Measurements from ENCODE around the gene KRTAP5-9. TPM values are rescaled to one million over a fixed set of nuclear protein-coding genes. Genes with fewer than 3 reads are reported as not detected.

KRTAP5-9 gene
- total RNA-seq, 1 experiment from 2014 or later: not detected

- intact Hi-C loops (cut with micrococcal nuclease; ENCODE audit: unreplicated experiment): no loop called here
- H3K4me1 ChIP-seq (ENCODE audit: insufficient read depth, low read length, poor library complexity, severe bottlenecking): no peaks in the 10 kb centered on the region
- no peaks in the 10 kb centered on the region for H3K9me3 ChIP-seq (ENCODE audit: low read depth, low read length, poor library complexity, severe bottlenecking)
- H3K36me3 ChIP-seq (ENCODE audit: insufficient read depth, low read length, poor library complexity, severe bottlenecking): no peaks in the 10 kb centered on the region
- CTCF ChIA-PET: no interaction called here
- no peak overlapping the region for H3K27ac ChIP-seq (ENCODE audit: low read depth, low read length, poor library complexity, severe bottlenecking)
- TF ChIP-seq EZH2 (IDR thresholded peaks at IDR 0.05; ENCODE audit: borderline replicate concordance, low read depth, low read length, poor library complexity, severe bottlenecking): no peak
- no peak for TF ChIP-seq CTCF (conservative IDR thresholded peaks at IDR 0.05; ENCODE audit: low read depth, low read length)
- BruUV-seq (replicated peaks): no TSS peak
- H3K27me3 ChIP-seq (replicated peaks; ENCODE audit: insufficient read depth, low read depth, low read length, poor library complexity): no peaks in the 10 kb centered on the region
- no peak overlapping the region for H3K4me3 ChIP-seq (ENCODE audit: low read depth, low read length, poor library complexity, severe bottlenecking)
- POLR2A ChIA-PET (ENCODE audit: low non-redundant PET): no interaction called here
- DNase-seq (ENCODE audit: low spot score): no peak
Observed at GRCh38 chr11:71545405-71545966, 2.7 kb upstream of the KRTAP5-9 start.

- no TSS peak for BruUV-seq (replicated peaks)
- intact Hi-C loops (cut with micrococcal nuclease; ENCODE audit: unreplicated experiment): no loop called here
- Histone ChIP-seq H3K27ac (ENCODE audit: low read depth, low read length, poor library complexity, severe bottlenecking) (no peak overlapping the region), H3K4me3 (ENCODE audit: low read depth, low read length, poor library complexity, severe bottlenecking) (no peak overlapping the region), H3K36me3 (ENCODE audit: insufficient read depth, low read length, poor library complexity, severe bottlenecking) (no peaks in the 10 kb centered on the region), H3K4me1 (ENCODE audit: insufficient read depth, low read length, poor library complexity, severe bottlenecking) (no peaks in the 10 kb centered on the region), H3K9me3 (ENCODE audit: low read depth, low read length, poor library complexity, severe bottlenecking) (no peaks in the 10 kb centered on the region), H3K27me3 (replicated peaks; ENCODE audit: insufficient read depth, low read depth, low read length, poor library complexity) (no peaks in the 10 kb centered on the region)
- TF ChIP-seq CTCF (conservative IDR thresholded peaks at IDR 0.05; ENCODE audit: low read depth, low read length): no peak
- TF ChIP-seq EZH2 (IDR thresholded peaks at IDR 0.05; ENCODE audit: borderline replicate concordance, low read depth, low read length, poor library complexity, severe bottlenecking): no peak
- CTCF ChIA-PET: no interaction called here
- DNase-seq (ENCODE audit: low spot score): no peak
- POLR2A ChIA-PET (ENCODE audit: low non-redundant PET): no interaction called here
Observed at GRCh38 chr11:71548716-71549151, 514 bp downstream of the KRTAP5-9 start.

GRCh38 chr11:71551711-71552110, 3.5 kb downstream of the KRTAP5-9 start:
- H3K27me3 ChIP-seq (replicated peaks; ENCODE audit: insufficient read depth, low read depth, low read length, poor library complexity): no peaks in the 10 kb centered on the region
- no peaks in the 10 kb centered on the region for H3K36me3 ChIP-seq (ENCODE audit: insufficient read depth, low read length, poor library complexity, severe bottlenecking)
- BruUV-seq (replicated peaks): no TSS peak
- no peak overlapping the region for H3K4me3 ChIP-seq (ENCODE audit: low read depth, low read length, poor library complexity, severe bottlenecking)
- no peak overlapping the region for H3K27ac ChIP-seq (ENCODE audit: low read depth, low read length, poor library complexity, severe bottlenecking)
- no peaks in the 10 kb centered on the region for H3K9me3 ChIP-seq (ENCODE audit: low read depth, low read length, poor library complexity, severe bottlenecking)
- no peaks in the 10 kb centered on the region for H3K4me1 ChIP-seq (ENCODE audit: insufficient read depth, low read length, poor library complexity, severe bottlenecking)
- no peak for TF ChIP-seq CTCF (conservative IDR thresholded peaks at IDR 0.05; ENCODE audit: low read depth, low read length)
- TF ChIP-seq EZH2 (IDR thresholded peaks at IDR 0.05; ENCODE audit: borderline replicate concordance, low read depth, low read length, poor library complexity, severe bottlenecking): no peak
- ChIA-PET CTCF (no interaction called here), POLR2A (ENCODE audit: low non-redundant PET) (no interaction called here)
- intact Hi-C loops (cut with micrococcal nuclease; ENCODE audit: unreplicated experiment): no loop called here
- no peak for DNase-seq (ENCODE audit: low spot score)

Data from A673 (cell line).